Hepatic stellate cell (primary cell): ENCODE results near the gene PTPRCAP.
A peak's percentile ranks its signal among the peaks of the same experiment; 100 is the strongest.

Experiments
- DNase-seq: peaks from one replicate; pipeline ENCODE4 v3.0.0; 2011; ENCODE audit warnings: low spot score

The PTPRCAP gene

DNA sequence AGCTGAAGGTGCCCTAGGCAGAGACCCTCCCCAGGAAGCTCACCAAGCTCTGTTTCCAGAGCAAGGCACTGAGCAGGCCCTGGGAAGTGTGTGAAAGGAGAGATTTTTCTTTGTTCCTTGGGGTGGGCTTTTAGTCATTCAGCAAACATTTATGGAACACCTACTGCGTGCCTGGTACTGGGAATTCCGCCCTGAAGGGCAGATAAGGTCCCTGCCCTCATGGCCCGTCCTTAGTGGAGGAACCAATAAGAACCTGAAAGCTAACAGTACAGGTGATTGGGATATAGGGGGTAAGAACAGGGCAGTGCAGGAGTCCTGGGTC lies 27.7 kb upstream of the PTPRCAP start:
- no peak for DNase-seq

DNA sequence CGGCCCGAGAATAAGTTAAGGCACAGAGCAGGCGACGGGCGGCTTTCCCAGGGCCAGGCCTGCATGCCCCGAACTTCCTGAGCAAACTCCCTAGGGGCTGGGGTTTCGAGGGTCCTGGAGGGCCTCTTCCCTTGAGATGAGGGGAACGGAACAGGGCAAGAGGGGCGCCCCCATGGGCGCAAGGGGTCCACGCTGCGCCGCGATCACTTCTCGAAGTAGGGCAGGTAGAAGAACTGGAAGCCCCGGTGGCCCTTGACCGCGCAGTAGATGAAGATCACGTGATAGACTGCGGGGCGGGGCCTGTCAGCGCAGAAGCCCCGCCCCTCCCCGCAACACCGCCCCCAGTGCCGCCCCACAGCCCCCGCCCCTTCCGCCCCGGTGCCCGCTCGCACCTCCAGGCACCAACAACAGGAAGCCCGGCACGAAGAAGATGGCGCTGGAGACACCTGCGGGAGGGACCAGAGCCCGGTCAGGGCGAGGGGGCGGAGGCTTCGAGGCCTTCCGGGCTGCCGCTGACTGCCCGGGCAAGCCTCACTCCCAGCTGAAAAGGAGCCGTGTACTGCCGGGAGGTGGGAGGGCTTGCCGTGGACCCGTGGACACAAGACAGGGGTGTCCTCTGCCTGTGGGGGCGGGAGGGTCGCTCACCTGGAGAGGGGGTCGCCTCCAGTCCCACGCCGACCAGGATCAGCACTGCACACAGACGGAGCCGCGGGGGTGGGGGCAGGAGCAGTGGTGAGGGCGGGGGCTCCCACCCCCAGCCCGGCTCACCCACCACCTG lies 27.1 kb upstream of the PTPRCAP start:
- DNase-seq = peak; percentile 90

DNA sequence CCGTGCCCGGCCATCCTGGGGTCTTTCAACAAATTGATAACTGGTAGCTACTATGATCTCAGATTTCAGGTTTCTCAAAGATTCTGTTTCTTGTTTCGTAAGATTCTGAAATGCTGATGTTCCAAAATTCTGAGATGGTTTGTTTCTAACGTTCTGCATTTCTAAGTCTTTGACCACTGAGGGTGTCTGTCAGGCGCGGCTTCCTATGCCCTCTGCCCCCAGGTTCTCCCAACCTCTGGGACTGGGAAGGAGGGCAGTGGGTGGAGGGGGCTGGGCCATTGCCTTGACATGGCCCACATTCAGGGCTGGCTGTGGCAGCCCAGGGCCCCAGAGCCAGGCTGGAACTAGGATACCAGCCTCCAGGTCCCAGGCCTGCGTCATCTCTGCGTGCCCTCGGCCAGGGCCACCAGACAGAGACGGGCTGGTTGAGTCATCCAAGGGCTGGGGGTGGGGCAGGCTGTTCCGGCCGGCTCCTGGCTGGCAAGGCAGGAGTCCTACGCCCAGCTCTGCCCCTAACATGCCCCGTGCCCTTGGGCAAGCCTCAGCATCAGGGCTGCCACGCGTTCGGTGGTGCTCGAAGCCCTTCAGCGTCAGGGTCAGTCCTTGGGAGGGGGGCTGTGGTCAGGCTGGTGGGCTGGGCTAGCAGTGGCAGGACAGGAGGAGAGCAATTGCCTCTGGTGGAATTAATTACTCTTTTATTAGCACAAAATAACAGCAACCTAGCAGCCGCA lies 26.4 kb upstream of the PTPRCAP start:
- DNase-seq = peak; percentile 90

DNA sequence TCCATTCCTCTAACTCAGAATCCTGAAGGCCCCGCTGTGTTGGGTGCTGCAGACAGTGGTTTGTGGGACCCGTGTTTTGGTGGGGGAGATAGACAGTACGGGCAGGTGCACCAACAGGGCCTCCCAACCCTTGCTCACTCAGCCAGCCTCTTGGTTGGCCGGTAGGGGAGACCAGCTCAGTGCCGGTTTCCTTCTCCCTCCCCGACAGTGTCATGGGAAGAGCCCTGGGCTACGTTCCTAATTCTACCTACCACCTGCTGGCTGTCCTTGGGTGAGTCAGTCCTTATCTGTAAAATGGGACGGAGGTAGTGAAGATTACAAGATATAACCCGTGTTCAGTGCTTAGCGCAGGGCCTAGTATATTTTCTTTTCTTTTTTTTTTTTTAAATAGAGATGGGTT lies 25.7 kb upstream of the PTPRCAP start:
- DNase-seq = no peak

DNA sequence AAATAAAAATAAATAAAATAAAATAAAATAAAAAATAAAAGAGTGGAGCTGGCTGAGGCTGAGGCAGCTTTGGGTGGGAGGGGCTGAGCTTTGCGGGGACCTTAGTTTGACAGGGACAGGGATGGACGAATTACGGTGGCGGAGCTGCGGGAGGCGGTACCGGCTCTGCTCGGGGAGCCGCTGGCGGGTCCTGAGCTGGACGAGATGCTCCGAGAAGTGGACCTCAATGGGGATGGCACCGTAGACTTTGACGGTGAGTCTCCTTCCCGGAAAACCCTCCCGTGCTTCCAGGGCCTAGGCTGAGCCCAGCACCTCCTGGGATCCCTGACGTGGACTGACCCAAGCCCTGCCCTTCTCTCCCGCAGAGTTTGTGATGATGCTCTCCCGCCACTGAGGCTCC lies 20.8 kb upstream of the PTPRCAP start:
- DNase-seq = no peak

DNA sequence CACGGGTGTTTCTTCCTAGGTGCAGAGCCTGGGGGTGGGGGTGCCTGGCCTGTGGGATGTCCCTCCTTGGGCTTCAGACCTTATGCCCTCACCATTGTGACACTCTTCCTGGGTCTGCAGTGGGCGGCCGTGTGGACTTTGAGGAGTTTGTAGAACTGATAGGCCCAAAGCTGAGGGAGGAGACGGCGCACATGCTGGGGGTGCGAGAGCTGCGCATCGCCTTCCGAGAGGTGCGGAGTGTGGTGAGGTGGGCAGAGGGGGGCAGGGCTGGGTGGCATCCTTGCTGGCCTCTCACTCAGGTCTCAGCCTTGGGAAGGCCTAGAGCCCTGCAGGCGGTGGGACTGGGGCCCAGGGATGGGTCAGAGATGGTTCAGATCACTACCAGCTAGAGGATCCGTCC lies 20.0 kb upstream of the PTPRCAP start:
- no peak for DNase-seq

DNA sequence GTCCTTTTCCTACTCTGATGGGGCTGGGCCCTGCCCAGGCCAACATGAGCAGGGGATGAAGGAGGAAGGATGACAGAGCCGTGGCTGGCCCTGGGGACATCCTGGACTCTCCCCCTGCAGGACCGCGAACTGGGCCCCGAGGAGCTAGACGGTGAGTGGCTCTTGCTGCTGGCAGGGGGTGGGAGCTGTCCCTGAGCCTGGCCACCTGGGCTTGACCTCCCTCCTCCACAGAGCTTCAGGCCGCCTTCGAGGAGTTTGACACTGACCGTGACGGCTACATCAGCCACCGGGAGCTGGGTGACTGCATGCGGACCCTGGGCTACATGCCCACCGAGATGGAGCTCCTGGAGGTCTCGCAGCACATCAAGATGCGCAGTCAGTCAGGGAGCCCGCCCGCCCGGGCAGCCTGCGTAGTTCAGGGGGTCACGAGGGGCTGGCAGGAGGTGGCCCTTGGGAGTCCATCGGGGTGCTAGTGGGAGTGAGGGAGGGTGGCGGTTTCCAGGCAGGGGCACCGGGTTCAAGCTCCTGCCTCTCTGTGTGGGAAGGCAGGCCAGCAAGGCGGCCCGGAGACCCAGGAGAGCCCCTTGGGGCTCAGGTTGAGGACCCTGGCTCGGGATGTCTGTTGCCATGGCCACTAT lies 18.7 kb upstream of the PTPRCAP start:
- no peak for DNase-seq

DNA sequence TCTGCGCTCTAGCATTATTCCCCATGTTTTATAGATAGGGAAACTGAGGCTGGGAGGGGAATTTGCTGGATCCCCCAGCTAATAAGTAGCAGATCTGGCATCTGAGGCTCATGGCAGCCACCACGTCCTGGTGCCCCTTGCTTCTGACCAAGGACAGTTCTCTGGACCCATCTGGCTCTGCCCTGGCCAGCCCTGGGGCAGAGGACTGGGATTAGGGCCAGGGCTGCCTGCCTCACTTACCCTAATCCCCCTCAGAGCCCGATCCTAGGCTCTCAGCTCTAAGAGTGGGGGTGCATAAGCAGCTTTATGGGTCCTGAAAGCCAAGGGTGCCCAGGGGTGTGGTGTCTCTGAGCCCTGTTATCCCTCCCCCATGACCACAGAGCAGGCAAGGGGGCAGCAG lies 17.6 kb upstream of the PTPRCAP start, which contains the start of gene CABP4:
Gene CABP4 (plus strand): TSS at position 301 of the 400 bp plus-strand sequence. CDS start 70 bp downstream, at position 371.
- DNase-seq = no peak

DNA sequence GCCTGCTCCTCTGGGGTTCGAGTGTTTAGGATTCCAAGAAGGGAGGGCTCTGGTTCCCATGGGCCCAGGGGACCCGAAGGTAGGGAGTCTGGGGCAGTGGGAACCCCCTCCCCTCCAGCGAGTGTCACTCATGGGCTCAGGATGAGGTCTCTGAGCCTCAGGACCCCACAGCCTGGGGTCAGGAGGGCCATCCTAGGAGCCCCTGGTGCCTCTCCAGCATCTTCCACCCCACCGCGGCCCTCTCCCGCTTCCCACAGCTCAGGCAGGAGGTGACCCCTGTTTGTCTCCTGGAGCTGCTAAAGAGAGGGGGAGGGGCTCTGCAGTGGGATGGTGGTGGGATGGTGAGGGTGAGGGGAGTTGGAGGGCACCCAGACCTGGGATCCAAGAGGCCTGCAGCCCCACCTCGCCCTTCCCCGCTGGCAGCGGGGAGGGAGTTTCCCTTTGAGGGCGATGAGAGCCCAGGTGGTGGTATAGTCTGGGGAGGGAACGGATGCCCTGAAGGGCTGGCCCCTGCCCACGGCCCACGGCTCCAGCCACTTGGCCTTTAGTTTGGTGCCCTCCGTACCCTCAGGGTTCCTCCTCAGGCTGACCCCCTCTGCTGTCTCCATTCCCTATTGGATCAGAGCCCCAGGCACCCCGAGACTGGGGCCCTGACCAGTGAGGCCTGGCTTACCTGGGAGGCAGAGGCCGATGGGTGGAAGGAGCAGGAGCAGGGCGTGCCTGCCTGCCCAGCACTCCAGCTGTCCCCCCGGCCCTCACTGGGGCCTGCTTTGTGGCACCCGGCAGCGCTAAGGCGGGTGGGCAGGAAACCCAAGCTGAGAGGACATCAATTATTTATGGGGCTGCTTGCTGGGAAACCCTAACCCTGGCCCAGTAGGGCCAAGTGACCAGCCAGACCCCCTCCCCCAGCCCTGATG lies 16.6 kb upstream of the PTPRCAP start:
- DNase-seq = no peak

DNA sequence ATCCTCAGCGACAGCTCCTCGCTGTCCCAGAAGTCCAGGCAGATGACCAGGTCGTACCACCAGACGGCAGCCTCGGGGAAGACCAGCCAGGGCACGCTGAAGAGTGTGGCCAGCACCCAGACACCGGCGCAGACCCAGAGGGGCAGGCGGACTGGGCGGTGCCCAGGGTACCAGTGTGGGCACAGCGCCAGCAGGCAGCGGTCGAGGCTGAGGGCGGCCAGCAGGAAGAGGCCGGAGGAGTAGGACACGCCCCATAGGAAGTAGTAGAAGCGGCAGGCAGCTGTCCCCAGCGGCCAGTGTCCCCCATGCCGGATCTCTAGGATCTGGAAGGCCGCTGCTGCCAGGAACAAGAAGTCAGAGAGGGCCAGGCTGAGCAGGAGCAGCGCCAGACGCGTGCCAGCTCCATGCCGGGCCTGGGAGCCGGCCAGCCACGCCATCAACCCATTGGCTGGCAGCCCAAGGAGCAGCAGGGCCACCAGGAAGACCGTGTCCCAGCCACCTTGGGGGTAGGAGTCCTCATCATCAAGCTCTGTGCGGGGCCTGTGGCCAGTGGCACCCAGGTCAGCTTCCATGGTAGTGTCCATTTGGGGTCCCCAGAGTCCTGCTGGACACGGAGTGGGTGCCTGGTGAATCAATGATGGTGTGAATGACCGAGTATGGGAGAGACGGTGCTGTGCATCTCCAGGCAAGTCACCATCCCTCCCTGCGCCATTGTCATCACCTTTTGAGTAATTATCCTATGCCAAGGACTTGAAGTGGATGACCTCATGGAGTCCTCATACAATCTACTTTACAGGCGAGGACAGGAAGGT lies 14.9 kb upstream of the PTPRCAP start, which contains the start of gene GPR152:
Gene GPR152 (minus strand): TSS at position 589 of the 812 bp plus-strand sequence. CDS start 5 bp downstream, at position 584.
- DNase-seq = no peak

DNA sequence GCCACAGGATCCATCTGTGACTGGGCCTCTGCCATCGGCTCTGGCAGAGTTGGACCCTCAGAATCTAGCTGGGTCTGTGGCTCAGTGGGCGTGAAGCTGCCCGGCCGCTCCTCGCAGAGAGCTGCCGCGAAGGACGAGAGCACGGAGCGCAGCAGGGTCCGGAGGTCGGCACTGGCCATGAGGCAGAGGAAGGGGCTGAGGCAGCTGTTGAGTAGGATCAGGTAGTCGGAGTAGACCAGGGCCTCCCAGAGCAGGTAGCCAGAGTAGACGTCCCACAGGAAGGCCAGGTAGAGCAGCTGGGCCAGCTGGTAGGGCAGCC lies 14.1 kb upstream of the PTPRCAP start:
- DNase-seq = no peak

DNA sequence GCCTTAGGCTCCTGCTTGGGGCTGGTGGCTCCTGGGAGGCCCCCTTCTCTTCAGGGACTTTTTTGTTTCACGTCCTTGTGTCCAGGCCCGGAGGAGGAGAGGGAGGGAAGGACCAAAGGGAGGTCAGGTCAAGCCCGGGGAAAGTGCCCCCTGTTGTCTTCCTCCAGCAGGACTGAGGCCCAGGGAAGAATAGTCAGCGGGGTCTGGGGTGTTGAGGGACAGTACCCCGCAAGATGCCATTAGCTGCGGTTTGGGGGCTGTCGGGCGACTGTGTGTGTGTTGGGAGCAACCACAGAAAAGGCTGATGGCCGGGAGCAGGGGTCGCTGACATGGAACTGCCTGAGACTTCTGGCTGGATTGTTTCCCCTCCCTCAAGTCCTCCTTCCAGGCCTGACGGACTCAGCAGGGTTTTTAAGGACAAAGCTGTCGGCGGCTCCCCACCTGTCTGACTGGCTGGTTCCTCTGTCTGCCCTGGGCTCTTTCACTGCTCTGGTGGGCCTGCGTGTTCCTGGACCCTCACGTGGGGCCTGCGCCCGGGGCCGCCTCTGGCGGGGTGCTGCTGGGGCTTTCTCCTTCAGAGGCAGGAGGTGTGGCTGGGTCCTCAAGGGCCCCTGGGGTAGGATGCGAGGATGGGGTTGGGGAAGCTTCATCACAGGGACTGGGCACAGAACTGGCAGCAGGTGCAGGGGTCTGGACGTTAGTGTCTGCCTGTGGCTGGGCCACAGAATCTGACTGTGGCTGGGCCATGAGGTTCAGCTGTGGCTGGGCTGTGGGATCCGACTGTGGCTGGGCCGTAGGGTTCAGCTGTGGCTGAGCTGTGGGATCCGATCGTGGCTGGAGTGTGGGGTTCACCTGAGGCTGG lies 13.5 kb upstream of the PTPRCAP start:
- no peak for DNase-seq

DNA sequence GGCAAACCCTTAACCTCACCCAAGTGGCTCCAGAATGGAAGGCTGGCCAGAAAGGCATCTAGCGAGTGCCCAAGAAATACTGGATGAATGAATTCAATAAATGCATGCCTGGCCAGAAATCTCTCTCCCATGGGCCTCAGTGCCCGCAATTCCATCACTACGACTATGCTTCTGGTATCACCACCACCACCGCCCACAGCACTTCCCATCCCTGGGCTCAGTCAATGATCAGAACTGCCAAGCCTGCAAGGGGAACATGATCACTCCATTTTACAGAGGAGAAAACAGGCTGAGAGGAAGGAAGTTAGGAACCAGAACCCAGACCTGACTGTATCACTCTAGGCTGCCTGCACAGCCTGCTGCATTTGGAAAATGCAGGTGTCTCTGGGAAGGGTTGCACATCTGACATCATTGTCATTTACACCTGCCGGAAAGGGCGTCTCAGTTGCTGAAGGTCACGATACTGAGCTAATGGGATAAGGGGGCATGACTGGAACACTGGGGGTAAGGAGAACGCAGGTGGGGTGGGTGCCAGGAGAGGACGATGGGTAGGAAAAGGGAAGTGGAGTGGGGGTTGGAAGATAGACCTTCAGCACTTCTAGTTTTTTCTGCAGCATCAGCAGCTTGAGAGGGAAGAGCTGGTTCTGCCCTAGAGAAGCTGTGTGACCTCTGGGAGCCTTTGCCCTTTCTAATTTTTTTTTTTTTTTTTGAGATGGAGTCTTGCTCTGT lies 11.8 kb upstream of the PTPRCAP start:
- DNase-seq = no peak

DNA sequence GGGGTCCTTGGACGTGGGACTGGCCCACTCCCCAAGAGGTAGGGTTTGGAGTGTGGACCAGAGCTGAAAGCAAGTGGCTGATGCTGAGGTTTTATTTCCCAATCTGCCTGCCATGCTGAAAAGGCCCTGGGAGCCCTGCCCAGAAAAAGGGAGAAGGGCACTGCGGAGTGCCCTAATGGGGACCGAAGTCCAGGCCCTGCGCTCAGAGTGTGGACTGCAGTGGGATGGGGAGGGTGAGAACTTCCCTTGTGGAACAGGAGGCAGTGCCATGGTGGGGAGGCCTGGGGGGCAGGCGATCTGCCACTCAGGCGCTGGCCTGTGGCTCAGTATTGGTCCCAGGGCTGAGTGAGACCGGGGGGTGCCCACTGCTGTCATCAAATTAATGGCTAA lies 10.7 kb upstream of the PTPRCAP start:
- no peak for DNase-seq

DNA sequence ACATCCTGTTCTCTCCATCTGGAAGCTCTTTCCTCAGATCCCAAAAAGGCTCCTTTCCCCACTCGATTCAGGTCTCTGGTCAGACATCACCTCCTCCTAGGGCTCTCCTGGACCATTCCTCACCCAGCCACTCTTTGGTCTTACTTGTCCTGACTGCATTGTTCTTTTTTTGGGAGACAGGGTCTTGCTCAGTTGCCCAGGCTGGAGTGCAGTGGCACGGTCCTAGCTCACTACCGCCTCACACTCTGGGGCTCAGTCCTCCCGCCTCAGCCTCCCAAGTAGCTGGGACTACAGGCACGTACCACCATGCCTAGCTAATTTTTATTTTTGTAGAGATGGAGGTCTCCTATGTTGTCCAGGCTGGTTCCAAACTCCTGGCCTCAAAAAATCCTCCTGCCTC lies 8.0 kb upstream of the PTPRCAP start:
- no peak for DNase-seq

DNA sequence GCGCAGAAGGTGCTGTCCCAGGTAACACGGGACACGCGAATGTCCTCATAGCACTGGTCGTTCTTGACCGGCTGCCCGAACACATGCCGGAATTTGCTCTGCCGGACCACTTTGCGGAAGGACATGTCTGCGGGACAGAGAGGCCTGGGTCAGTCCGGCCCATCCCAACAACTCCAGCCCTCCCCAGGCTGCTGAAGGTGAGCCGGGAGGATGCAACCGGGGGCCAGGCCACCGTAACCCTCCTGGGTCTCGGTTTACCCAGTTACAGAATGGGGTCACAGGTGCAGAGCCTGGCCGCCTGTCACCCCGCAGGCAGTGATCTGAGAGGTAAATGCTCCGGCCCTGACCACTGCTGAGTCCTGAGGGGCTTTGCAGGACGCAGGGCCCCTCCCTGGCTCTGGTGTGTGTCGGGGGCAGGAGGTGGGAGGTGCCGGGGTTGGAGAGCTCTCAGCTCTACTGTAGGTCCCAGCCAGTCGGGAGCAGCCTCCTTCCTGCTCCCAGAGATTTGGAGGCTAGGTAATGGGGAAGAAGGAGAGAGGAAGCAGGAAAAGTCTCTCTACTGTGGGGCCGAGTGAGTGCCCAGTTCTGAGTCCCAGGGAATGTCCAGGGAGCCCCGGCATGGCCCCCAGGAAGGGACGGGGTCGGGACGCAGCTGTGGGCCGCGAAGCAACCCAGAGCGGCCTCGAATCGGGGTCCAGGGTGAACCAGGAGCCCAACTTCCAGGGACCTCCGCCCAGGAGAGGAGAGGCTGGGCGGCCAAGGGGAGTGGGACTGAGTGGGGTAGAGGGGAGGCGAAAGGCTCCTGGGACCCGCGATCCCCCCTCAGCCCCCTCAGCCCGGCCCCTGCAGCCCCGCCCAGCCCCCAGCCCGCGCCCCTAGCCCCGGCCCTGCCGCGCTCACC lies 5.3 kb upstream of the PTPRCAP start:
- peak; percentile 37 for DNase-seq

DNA sequence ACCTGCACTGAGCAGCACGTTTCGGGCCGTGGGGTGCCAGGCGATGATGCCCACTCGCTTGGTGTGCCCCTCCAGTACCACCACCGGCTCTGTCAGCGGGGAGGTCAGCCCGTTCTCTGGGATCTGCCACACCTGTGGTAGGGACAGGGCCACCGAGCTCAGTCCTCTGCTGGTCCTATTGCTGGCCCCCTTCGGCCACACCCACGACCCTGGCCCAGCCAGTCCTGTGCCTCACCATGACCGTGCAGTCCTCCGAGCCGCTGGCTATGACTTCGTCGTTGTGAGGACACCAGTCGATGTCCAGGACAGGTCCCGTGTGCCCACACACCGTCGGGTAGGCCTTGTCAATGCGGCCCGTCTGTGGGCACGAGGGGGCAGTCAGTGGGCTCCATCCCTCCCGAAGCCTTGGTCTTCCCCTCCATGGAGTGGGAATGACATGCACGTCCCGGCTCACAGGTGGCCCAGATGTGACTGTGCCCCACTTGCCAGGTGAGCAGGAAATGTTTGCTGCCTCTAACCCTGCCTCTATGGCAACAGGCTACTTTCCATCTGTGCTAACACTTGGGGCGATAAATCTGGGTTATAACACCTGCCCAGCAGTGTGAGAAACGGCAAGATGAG lies 4.4 kb upstream of the PTPRCAP start:
- no peak for DNase-seq

DNA sequence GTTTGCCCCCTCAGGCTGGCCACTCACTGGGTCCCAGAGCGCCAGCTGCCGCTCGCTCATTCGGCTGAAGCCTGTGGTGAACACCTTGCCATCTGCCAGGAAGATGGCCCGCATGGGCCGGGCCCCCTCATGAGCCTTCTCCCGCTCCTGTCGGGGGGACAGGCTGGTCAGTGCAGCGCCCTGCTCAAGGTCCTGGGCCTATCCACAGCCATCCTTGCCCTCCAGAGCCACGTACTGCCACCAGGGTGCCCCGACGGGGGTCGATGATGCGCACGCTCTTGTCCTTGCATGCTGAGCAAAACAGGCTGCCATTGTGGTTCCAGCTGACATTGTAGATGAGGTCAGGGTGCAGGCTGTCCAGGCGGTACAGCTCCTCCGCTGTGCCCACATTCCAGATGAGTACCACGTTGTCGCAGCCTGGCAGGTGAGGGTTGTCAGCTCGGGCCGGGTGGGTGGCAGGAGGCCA lies 3.6 kb upstream of the PTPRCAP start:
- no peak for DNase-seq
